HG03066 (cell line): ENCODE data around the gene NBEA.
A peak's percentile ranks its signal among the peaks of the same experiment; 100 is the strongest.

Source experiments
- ATAC-seq: cut with Tn5 transposase; IDR thresholded peaks from one replicate; pipeline ENCODE4 v1.9.1; 2021; ENCODE audit warnings: low read depth; ENCODE audit not compliant: unreplicated experiment

The NBEA gene

DNA sequence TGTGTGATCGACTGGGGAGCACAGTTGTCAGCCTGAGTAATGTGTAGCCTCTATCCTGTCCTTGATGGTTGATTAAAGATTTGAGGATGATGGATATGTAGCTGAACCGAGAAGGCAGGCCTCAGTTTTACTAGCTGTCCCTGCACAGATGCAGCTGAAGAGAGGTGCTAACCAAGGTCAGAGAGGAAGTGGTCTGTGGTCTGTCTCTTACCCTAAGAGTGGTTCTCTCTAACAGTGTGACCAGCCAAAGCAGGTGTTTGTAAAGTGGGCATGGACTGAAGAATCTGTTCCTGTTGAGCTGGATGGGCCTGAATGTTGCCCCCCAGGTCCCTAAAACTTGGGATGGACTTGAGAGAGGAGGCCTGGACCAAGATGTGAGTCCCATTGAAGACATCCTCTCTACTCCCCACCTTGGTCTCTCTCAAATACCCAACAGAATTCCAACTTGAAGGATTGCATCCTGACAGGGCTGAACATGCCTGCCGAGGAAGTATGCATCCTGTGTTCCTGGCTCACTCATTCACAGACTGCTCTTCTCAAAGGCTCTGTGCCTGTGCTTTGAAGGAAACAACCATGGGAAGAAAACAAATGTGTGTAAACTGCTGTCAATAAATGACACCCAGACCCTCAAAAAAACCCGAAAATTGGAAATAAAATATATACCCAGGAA is 310.6 kb downstream of the NBEA start:
- peak; percentile 86 for ATAC-seq

DNA sequence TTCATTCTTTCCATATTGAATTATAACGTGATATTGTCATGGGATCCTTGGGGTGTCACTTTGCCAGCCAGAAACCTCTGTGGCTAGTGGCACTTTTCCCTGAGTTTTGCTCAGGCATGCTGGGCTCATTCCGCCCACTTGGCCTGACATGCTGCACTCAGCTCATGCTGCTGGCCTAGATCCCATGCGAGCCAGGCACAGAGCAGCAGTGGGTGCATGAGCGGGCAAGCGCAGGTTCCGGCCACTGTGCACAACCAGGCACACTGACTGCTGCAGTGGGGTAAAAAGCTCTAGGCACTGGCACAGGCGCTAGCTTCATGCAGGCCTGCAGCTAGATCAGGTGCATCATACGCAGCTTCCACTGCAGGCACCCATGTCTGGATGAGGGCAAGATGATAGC is 313.2 kb downstream of the NBEA start:
- ATAC-seq: no peak

DNA sequence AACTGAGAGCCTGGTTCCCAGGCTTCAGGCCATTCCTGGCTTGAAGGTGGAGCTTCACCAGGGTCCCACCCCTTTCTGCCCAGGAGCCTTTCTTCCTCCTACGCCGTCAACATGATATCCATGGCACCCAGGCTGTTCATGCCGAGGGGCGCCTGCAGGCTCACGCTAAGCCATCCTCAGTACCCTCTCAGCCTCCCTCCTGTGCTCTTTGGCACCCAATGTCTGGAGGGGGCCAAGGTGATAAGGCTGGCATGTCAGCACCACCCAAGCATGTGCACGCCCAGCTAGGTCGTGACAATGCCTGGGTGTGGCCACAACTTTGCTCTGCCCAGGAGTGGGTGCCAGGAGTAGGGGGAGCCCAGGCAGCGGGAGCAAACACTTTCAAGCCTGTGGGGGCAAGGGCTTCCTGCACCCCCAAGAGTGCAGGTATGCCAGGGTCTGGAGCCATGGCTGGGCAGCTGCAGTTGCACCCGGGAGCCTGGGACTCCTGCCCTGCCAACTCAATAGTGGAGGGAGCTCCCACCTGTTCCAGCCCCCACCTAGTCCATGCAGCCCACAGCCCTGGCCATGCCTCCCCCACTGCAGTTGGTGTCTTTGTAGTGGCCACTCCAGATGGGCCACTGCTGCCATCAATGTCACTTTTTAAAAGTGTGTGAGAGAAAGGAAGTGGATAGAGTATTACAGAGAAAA is 314.5 kb downstream of the NBEA start:
- no peak for ATAC-seq

DNA sequence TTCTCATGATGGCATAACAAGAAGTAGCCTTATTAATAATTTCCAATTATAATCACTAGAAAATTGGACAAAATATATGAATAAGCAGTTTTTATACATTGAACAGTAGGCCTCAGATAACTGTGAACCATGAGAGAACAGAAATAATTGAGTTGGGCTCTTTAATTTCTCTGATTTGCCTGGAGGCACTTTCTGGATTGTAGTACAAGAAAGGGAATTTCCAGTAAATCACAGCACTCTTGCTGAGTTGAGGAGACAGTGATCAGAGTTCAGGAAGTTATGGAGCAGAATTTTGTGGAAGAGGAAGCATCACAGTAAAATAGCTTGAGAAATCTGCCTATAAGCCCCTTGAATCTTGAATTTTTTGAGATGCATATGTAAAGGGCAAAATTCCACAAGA is 318.2 kb downstream of the NBEA start:
- no peak for ATAC-seq

DNA sequence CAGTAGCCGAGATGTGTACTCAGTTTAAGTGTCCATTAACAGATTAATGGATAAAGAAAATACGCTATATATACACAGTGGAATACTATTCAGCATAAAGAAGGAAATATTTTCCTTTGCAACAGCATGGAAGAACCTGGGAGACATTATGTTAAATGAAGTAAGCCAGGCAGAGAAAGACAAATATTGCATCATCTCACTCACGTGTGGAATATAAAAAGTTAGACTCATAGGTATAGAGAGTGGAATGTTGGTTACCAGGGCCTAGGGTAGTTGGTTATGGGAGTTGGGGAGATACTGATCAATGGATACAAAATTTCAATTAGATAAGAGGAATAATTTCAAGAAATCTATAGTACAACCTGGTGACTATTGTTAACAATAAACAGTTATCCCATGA is 324.3 kb downstream of the NBEA start:
- ATAC-seq: no peak

DNA sequence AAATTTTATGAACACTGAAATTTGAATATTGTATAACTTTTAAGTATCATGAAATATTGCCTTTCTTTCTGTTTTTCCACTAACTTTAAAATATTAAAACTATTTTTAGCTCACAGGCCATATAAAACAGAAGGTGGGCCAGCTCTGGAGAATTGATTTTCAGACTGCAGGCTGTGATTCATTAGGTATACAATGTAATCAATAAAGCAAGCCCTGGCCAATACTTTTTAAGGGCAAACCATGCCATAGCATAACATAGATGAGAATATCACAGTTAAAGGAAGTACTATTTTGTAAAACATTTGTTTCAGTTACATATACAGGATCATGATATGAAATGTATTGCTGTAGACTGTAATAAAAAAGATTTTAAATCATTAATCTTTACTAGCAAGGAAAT is 336.8 kb downstream of the NBEA start:
- ATAC-seq: no peak

DNA sequence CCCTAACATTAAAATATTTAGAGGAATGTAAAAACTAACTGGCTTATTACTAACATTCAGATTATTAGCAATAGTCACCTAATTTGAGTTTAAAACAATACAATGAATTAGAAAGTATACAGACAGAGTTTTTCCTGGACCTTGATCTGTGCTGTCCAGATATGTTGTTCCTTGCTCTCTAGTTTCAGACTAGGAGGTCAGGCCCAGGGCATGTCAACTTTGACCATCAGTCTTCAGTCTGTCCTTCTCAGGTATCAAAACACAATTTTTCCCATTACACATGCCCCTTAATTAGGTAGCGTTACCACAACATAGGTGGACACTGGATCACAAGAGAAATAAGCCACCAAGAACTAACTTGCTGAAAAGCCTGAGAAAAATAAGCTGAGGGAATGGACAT is 337.4 kb downstream of the NBEA start:
- ATAC-seq: no peak

DNA sequence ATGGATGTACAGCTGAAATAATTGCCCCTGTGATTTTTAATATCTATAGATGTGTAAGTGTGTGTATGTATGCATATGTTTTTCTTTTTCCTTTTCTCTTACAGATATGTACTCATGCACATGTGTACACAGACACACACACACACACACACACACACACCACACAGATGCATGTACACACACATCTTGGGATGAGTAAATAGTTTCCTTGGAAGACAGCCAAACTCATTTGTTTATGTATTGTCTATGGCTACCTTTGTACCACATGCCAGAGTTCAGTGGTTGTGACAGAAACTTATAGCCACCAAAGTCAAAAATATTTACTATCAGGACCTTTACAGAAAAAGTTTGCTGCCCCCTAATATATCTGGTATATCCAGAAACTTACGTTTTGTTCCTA is 341.8 kb downstream of the NBEA start:
- ATAC-seq: no peak

DNA sequence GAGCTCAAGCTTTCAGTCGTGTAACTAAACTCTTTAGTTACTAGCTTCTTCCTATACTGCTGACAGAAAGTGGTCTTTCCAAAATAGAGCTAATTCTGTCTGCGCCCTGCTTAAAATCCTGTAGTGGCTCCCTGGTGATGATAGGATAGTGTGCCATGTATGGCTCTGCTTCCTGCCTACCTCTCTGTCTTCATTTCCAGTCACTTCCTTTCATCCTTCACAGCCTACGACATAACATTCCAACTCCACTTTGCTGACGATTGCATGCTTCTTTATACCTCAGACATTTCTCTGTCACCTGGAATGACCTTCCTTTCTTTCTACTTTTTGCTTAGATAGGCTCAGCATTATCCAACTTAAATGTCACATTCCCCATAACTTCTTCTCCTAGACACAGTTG is 343.6 kb downstream of the NBEA start:
- ATAC-seq: no peak

DNA sequence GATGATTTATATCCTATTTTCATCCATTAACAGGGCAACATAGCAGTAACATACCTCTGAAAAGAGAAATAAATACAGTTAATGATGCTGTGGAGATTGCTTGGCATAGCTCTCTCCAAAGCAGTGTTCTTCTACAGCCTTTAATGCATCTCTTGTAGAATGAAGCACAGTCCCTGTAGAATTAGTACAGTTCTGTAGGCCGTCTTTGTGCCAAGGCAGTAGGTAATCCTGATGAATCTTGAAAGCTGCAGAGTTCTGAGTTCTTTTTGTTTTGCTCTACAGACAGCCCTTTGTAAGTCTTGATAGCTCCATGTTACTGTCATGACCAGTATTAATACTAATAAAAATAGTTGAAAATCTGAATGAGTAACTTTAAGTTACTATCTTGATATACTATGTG is 350.3 kb downstream of the NBEA start:
- ATAC-seq: no peak

DNA sequence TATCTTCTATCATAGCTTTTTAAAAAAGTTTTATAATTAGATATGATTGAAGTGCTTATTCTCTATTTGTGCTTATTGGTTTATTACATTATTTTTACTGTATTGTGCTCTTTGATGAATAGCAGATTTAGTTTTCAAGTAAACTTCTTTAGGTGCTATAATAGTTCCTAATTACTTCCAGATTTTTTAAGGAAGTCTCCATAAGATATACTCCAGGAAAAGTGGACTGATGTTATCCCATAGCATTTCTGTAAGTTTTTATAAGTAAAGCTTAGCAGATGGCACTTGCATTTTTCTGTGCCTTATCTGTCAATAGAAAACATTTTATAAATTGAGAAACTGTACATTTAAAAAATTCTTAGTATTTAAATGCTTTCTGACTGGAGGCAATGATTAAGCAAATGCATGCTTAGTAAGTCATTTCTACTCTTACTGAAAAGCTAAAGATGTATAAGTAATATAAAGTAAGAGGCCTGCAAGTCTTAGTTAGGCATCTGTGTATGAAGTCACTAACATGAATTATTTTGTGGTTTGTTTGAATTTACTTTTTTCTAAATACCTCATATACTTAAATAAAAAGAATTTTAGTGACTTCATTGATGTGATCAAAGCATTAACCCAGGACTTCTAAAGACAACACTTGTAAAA is 351.6 kb downstream of the NBEA start:
- ATAC-seq: no peak

DNA sequence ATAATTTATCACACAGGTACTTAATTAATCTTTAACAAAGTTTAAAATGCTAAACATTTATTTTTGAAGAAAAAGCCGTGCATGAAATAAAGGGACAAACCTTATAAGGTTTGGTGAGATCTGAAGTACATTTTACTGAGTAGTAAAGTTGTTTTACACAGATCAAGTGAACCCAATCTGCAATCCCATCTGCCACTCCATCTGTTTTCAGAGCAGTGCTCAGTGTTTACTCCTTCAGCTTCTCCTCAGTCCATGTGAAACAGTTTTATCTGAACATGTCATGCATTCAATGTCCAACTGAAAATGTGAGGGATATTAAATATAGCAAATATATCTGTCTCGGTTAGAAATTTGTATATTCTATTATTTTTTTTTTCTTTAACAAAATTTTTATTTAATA is 367.6 kb downstream of the NBEA start:
- no peak for ATAC-seq

DNA sequence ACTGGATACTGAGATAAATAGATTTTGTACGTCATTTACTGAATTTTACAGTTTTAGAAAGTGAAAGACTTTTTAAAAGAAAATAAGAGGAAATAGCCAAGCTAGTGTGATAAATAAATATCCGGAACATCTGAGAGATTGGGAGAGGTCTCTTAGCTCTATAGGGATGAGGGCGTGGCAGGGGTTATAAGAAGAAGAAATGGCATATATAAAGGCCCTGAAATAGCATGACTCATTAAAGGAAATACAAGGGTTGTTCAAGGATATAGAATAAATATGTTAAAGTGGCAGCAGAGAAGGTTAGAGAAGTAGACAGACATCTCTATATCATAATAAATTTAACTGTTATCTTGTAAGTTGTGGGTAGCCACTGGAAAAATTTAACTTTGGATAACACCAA is 390.1 kb downstream of the NBEA start:
- no peak for ATAC-seq

DNA sequence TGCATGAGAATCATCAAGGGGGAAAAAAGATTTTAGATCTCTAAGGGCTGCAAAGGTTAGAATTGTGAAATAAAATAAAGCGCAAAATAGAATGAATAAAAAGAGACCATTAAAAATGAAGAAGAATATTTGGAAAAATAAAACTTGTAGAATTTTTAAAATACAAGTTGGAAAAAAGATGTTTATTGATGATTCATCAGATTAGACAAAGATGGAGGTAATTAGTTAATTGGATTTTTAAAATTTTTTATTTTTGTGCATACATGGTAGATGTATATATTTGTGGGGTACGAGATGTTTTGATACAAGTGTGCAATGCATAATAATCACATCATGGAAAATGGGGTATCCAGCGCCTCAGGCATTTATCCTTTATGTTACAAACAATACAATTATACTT is 391.1 kb downstream of the NBEA start:
- ATAC-seq: no peak

DNA sequence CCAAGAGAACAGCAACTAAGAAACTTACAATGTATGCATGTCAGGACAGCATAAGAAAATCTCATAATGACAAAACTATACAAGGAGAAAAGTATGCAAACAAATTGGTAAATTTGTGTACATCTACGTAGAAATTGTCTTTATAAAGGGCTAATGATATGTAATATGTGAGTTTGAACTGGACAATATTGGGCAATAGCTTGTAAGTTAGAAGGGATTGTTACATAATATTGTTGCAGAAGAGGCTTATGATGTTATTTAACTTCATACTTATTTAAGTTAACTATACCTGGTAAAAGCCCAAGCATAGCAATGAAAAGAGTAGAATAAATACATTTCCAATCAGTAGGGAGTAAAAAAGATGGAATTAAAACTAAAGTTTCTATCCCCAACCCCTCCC is 400.4 kb downstream of the NBEA start:
- no peak for ATAC-seq

DNA sequence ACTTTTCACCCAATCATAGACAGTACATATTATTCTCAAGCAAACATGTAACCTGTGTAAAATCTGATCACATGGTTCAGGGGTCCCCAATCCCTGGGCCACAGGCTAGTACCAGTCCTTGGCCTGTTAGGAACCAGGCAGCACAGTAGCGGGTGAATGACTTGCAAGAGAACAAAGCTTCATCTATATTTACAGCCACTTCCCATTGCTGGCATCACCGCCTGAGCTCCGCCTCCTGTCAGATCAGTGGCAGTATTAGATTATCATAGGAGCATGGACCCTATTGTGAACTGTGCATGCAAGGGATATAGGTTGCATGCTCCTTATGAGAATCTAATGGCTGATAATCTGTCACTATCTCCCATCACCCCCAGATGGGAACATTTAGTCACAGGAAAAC is 401.3 kb downstream of the NBEA start:
- ATAC-seq: no peak

DNA sequence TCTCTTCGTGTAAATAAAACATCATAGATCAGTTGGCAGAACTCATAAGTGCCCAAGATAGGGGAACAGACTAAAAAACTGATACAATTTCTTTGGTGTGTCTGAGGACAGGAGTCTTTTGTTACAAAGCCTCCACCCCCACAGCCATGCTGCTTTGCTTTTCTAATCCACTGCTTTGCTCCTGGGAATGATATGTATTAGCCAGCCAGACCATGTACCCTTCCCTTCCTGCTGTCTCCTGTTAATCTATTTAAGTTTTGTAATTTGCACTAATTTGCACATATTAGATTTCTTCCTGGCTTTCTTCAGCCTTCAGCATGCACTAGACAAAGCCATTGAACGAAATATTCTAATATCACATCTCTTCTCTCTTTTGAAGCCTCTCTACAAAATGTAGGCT is 403.9 kb downstream of the NBEA start:
- no peak for ATAC-seq

DNA sequence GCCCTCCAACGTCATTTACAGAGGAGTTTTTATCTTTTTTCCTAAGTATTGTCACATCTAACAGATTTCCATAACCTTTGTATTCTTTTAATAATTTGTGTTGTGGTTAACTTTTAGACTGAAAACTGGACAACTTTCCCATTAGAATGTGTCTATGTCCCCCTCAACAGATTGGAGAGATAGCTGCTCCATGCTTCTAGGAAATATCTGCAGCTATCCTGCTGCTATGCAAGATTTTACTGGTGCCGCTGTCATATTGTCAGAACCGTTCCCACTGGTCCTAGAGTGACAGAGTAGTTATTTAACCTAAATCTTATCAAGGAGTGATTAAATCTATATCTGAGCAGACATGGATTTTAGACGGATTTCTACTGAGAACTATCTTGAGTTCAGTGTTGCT is 404.4 kb downstream of the NBEA start:
- no peak for ATAC-seq

DNA sequence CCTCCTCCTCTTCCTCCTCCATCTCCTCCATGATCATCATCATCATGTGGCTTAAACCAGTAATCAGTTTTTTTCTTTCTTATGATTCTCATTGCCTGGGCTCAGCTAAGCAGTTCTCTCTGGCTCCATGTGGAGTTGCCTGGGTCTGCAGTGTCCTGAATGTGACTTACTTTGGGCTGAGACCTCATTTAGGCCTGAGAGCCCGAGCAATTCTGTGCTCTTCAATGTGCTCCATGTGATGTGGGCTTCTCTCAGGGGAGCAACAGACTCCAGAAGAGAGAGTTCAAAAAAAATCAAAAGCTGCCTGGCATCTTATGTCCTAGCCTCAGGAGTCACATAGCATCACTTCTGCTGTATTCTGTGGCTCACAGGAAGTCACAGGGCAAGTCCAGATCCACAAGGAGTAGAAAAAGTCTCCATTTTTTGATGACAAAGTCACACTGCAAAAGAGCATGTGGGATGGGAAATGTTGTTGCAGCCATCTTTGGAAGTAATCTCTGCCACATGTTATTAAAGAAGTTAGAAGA is 405.7 kb downstream of the NBEA start:
- ATAC-seq: no peak

DNA sequence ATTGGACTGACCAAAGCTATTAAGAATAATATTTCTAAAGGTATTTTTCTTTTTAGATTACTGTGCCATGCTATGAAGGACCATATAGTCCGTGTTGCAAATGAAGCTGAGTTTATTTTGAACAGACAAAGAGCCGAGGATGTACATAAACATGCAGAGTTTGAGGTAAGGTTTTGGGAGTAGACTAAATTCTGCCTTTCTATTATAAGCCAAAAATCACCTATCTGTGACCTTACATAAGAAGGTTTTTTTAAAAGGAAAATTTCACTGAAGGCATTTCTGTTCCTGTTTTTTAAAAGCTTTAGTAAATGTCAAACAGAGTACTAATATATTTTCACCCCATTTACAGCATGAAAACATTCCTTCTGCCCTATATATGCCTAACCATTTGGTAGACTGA is 407.0 kb downstream of the NBEA start:
- ATAC-seq: peak; percentile 24

DNA sequence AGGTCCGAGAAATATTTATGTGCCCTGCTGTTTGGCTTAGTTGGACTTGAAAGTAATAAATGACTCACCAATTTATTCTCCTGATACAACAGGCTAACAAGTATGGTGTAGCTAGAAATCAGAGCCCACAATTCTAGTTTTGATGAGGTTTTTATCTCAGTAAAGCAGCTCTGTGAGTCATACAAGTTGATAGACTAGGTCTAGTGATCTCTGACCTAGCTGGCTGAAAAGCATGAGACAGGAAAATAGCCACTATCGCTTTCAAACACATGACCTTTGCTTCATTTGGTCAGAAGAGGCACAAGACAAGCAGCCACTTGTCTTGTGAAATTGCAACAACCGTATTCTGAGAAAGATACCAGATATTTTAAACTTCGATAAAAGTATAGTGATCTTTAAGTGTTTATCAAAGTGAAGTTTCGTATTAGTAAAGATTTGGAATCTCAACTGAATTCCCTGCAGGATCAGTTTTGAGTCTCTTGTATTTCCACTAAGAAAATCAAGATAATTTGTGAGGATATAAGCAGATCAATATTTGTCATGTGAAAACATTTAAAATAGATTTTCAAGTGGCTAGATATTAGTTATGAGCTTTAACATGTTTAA is 407.7 kb downstream of the NBEA start:
- ATAC-seq: peak; percentile 76
